ENCODE measurements around the gene CAPZB.

CAPZB gene

DNA sequence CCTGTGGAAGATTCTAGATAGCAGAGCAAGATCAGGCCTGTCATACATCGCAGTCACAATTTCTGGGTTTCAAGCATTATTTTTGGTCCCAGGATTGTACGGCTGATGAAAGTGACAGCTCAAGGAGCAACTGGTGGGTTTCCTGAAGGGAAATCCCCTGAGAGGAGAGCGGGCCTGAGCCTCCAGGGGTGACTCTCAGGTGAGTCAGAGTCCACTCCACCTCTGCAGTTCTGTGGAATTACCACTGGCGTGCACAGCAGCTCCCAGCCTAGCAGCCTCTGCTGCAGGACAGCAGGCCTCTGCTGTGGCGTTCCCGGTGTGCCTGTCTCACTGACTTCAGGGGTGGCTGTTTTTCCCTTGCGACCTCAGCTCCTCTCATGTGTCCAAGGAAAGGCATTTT is 148.8 kb downstream of the CAPZB start:
- no peak for DNase-seq (ENCODE audit: low read depth in 2 of 2, low spot score in 1 of 2)

DNA sequence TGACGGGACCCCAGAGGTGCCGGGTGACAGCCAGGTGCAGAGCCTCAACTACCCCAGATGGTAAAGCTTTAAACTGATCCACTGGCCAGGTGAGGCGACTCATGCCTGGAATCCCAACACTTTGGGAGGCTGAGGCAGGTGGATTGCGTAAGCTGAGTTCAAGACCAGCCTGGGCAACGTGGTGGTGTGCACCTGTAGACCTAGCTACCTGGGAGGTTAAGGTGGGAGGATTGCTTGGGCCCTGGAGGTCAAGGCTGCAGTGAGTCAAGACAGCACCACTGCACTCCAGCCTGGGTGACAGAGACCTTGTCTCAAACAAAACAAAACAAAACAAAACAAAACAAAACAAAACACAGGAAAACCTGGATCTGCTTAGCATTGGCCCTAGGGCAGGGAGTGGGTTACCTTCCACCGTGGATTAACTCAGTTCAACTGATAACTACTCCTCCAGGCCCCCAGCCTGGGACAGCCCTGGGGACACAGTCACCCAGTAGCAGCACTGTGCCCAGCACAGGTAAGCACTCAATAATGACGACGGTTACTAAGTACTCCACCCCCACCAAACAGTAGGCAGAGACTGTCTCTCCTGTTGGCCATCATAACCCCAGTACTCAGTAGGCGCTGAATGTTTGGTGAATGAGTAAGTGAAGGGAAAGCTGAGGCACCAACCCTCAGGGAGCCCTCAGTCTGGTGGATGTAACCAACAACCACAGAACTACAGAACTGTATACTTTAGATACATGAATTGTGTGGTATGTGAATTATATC is 151.6 kb downstream of the CAPZB start:
- DNase-seq (ENCODE audit: low read depth in 2 of 2, low spot score in 1 of 2) = no peak

DNA sequence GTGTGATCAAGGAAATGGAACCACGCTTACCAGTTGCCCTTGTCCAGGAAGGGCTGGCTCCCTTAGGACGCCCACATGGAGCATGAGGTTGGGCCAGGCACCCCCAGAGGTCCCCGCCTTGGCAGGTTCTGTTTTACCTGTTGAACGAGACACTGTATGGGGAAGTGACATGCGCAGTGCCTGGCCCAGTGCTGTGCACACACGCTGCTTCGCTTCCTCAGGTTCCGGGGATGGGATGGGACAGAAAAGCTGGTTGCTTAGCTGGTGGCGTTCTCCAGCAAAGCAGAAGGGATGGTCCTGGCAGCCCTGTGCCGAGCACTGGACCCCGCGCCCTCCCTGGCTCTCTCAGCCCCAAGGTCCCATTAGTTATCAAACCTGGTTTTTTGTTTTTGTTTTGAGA is 152.5 kb downstream of the CAPZB start:
- no peak for DNase-seq (ENCODE audit: low read depth in 2 of 2, low spot score in 1 of 2)

DNA sequence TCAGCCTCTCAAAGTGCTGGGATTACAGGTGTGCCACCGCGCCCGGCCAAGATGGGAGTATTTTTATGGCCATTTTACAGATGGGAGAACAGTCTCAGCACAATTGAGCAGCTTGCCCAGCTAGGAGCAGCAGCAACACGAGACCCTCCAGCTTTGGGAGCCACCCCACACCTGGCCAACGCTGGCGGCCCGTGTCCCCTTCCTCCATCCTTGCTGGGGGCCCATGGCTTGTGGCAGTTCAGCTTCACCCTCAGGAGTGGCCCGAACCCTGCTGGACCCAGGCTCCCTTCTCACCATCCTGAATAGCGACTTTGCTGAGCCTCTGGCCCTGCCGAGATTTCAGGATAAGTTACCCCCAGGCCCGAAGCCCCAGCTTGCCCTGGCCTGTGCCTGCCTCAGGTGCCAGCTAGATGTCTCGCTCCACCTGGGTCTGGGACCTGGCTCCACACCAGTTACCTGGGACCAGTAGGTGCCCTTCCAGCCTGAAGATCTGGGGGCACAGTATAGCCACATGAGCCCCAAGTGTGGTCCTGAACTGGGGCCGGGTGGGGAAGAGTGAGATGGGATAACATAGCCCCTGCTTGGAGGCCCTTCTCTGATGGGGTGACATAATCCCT is 154.0 kb downstream of the CAPZB start:
- no peak for DNase-seq (ENCODE audit: low read depth in 2 of 2, low spot score in 1 of 2)

DNA sequence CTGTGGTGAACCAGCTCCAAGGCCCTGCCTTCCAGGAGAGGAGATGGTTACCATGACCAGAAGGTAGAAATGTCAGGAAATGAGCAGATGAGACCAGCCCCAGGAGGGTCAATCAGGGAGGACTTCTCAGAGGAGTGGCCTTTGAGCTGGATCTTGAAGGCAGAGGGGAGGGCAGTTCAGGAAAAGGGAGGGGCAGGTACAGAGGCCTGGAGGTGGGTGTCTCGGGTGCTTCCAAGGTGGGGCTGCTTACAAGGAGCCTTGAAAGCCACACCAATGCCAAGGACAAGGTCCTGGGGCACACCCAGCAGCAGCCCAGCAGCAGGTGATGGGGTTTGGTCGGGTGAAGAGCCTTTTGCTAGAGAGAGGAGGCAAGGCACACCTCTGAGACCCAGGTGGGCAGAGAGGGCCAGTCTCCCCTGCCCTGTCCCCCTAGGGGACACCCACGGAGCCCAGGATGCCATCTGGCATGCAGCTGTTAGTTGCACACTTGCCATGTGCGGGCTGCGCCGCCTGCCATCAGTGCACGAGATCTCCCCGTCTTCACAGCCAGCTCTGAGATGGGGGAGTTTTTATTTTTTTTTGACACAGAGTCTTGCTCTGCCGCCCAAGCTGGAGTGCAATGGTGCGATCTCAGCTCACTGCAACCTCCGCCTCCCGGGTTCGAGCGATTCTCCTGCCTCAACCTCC is 154.7 kb downstream of the CAPZB start:
- no peak for DNase-seq (ENCODE audit: low read depth in 2 of 2, low spot score in 1 of 2)

DNA sequence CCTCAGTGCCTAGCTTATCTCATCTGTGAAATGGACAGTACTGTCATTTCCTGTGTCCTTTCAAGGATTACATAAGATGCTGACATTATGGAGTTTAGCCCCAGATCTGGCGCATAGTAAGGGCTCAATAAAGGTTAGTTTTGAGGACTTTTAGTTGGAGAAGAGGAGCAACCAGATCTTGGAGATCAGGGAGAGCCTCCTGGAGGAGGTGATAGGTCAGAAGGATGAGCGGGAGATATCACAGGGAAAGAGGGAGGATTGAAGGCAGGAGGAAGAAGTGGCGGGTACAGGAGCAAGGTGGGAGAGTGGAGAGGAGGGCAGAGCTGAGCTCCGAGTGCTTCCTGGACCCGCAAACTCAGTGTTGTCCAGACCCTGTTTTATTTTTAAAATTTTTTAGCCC is 155.7 kb downstream of the CAPZB start:
- no peak for DNase-seq (ENCODE audit: low read depth in 2 of 2, low spot score in 1 of 2)

DNA sequence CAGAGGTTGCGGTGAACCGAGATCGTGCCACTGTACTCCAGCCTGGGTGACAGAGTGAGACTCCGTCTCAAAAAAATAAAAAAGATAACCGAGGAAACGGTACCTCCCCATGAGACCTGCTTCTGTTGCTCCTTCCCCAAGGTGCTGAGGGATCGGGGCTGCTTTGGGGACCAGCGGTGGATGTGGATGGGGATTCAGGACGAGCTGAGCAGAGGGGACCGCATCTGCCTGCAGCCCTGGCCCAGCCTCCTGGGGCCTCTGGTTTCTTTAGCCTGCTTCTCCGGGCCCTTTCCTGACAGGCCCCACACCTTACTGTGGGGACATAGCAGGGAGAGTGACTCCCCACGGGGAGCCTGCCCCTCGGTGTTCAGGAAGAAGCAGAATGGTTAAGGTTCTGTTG is 156.2 kb downstream of the CAPZB start:
- DNase-seq (ENCODE audit: low read depth in 2 of 2, low spot score in 1 of 2) = no peak

DNA sequence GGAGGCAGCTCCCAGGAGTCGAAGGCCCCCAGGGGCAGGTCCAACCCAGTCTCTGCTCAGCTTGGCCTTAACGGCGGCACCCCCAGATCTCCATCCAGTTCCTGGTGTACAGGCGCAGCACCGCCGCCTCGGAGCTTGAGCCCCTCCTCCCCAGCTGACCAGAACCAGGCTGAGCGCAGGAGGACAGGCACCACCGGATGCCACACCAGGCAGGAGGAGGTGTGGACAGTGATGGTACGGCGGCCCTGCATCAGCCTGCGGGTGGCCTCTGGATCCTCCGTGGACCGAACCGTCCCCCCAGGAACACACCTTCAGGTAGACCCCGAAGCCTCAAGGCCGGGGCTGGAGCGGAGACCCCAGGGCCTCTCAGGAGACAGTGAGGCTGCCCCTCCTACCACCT is 156.9 kb downstream of the CAPZB start:
- DNase-seq (ENCODE audit: low read depth in 2 of 2, low spot score in 1 of 2) = no peak

DNA sequence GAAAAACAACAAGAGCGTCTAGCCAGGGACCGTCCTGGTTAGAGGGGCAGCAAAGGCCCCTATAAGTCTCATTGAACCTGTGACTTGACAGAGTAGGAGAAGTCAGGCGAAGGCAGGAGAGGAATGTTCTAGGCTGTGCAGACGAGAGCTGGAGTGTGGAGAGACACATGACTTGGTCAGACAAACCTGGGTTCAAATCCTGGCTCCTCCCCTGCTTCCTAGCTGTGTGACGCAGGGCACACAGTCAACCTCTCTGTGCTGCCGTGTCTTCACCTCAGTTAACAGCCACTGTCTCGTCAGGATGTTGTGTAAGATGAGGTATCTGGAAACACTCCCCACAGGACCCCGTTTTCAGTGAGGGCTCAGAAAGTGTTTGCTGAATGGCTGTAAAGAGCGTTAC is 157.6 kb downstream of the CAPZB start:
- no peak for DNase-seq (ENCODE audit: low read depth in 2 of 2, low spot score in 1 of 2)

DNA sequence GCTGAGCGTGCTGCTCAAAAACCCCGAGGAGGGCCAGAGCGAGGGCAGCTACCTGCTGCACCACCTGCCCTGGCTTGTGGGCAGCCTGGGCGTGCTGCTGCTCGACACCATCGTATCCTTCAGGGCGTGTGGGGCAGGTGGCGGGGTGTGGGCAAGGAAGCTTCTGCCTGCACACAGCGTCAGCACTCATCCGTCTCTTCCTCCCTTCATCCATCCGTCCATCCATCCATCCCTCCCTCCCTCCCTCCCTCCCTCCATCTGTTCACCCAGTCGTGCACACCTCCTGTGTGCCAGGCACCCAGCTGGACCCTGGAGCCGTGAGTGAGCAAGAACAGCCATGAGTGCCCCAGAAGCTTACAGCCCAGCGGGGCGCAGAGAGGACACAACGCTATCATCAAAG is 158.0 kb downstream of the CAPZB start:
- DNase-seq (ENCODE audit: low read depth in 2 of 2, low spot score in 1 of 2) = no peak

DNA sequence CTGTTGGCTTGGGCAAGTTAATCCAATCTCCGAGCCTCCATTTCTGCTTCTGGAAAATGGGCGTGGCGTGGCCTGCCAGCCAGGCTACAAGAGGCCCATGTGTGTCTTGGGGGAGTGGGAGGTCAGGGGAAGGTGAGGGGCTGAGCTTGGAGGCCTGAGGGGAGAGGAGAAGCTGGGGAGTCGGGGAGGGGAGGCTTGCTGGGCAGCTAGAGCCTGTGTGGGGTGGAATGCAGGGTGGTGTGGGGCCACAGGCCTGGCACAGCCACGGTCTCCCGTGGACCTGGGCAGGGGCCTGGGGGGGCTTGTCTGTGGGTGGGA is 158.6 kb downstream of the CAPZB start:
- no peak for DNase-seq (ENCODE audit: low read depth in 2 of 2, low spot score in 1 of 2)

DNA sequence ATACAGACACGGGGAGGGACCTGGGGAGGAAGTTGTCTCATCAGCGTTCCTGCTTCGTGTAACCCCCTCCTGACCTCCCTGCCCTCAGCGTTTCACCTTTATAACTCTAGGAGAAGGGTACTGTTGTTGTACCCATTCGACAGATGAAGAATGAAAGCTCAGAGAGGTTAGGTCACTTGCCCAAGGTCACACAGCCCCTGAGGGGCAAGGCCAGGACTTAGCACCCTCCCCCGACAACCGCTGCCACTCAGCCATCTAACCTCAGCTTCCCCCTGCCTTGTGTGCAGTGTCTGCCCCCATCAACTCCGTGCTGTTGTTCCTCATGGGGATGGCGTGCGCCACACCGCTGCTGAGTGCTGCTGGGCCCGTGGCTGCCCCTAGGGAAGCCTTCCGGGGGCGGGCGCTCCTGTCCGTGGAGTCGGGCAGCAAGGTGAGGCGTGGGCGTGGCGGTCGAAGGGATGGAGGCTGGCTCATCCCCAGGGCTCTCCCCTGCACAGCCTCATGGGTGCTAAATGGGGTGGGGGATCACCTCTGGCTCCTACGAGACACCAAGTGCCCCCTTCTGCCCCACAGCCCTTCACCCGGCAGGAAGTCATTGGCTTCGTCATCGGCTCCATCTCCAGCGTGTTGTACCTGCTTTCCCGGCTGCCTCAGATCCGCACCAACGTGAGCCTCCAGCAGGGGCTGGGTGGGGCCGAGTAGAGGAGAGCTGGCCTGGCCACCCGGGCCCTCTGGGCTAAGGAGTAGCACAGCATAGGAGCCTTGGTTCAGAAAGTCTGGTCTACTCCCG is 159.2 kb downstream of the CAPZB start:
- DNase-seq (ENCODE audit: low read depth in 2 of 2, low spot score in 1 of 2) = no peak

DNA sequence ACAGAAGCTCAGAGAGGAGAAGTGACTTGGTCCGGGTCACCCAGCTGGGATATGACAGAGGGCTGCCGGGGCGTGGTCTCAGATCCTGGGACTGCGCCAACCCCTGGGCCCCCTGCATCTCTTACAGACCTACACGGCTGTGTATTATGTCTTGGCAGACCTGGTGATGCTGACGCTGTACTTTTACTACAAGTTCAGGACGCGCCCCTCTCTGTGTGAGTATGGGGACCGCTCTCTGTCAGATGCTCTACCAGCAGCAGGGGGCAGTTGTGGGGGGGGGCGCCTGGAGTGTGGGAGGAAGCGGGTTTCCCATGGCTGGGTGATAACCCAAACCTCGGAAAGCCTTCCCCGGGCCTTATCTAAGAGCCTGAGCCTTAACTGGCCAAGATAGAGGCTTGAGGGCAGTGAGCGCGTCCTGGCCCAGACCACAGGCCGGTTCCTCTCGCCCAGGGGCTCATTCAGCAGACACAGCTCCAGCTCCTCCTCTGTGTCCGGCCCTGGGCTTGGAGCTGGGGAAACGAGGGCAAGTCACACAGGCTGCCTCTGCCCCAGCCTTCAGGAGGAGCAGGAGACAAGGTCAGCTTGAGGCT is 159.9 kb downstream of the CAPZB start:
- DNase-seq (ENCODE audit: low read depth in 2 of 2, low spot score in 1 of 2) = no peak

DNA sequence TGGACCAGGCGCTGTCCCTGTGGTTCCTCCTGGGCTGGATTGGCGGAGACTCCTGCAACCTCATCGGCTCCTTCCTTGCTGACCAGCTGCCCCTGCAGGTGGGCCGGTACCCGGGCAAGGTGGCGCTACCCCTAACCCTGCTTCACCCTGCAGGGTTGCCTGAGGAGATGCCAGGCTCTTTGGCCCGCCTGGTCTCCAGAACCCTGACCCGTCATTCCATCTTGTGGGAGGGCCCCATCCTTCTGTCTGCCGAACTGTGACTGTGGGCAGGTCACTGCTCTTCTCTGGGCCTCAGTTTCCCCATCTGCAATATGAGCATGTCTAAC is 160.7 kb downstream of the CAPZB start:
- no peak for DNase-seq (ENCODE audit: low read depth in 2 of 2, low spot score in 1 of 2)

DNA sequence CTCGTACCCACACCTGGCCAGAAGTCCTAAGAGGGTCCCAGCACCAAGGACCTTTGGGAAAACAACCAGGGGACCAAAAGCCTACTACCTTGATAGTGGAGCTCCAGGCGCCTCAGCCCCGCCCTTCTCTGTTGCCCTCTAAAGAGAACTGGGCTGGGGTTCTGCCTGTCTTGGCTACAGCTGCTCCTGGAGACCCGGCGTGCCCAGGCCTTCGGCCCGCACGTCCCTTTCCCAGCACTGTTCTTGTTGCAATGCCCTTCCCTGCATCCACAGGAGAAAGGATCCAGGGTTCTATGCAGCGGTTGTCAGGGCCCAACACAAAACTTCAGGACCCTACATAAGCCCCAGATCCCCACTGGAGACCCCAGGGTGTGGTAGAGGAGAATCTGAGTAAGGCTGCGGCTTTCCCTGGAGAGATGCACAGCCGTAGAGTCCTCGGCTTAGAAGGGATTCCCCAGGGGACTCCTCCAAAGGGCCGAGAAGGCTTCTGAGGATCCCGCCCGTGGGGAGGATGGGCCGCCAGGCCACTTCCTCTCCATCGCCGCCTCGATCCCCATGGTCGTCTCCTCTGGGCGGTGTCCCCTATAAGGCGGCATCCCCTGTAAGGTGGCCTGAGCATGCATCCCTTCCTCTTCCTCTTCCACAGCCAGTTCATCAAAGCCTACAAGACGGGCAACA is 161.2 kb downstream of the CAPZB start:
- DNase-seq (ENCODE audit: low read depth in 2 of 2, low spot score in 1 of 2) = no peak

DNA sequence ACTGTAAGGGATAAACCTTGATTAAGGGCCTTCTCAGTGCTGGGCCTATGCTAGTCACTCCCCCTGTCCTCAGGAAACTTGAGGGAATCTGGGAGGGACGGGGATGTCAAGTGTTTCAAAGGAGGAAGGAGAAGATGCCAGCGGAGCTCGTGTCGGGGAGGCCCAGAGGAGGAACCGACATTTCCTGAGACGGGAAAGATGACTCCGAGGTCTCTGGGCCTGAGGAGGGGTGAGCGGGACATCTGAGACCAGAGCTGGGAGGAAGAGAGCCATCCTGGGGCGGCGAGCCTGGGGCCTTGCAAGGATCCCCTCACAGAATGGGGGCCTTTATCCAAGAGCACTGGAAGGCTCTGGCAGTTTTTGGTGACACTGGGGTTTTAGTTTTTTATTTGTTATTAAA is 162.9 kb downstream of the CAPZB start:
- no peak for DNase-seq (ENCODE audit: low read depth in 2 of 2, low spot score in 1 of 2)

DNA sequence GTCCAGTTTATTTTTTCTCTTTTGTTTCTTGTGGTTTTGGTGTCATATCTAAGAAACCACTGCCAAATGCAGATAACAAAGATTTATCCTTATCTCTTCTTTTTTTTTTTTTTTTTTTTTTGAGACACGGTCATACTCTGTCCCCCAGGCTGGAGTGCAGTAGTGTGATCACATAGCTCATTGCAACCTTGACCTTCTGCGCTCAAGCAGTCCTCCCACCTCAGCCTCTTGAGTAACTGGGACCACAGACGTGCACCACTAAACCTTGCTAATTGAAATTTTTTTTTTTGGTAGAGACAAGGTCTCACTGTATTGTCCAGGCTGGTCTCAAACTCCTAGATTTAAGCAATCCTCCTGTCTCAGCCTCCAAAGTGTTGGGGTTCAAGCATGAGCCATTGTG is 164.3 kb downstream of the CAPZB start:
- DNase-seq (ENCODE audit: low read depth in 2 of 2, low spot score in 1 of 2) = no peak

DNA sequence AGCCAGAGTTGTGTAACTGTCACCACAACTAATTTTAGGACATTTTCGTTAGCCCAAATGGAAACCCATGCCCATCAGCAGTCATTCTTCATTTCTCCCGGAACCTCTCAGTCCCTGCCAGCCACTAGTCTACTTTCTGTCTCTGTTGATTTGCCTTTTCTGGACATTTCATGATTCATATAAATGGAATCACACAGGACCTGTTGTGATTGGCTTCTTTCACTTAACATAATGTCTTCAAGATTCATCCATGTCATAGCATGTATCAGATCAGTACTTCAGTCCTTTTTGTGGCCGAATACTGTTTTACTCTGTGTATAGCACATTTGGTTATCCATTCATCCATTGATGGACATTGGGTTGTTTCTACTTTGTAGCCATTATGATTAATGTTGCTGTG is 166.1 kb downstream of the CAPZB start:
- no peak for DNase-seq (ENCODE audit: low read depth in 2 of 2, low spot score in 1 of 2)

DNA sequence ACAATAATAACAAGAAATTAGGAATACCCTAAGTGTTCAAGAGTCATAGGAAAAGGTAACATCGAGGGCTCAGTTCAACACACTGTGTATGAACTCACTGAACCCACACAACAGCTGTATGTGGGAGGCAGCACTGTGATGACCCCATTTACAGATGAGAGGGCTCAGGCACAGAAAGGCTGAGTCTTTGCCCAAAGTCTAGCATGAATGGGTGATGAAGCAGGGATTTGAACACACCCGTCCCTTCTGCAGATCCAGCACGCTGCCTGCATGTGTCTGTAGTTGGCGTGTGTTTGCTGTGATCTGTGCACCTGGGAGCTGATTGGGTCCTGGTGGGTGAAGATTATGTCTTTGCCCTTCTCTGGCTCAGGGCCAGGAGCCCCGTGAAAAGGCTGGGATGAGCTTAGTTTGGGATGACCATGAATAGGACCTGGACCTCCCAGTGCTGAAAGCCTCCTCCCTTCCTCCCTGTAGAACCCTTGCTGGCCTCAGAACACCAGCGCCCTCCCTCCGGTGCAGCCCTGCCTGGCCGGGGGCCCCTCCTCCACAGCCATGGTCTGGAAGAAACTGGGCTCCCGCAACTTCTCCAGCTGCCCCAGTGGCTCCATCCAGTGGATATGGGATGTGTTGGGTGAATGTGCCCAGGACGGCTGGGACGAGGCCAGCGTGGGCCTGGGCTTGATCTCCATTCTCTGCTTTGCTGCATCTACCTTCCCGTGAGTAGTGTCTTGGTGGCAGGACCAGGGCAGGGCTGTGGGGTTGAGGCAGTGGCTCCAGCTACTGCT is 168.0 kb downstream of the CAPZB start:
- no peak for DNase-seq (ENCODE audit: low read depth in 2 of 2, low spot score in 1 of 2)

Measured in stimulated activated CD8-positive, alpha-beta memory T cell treated with anti-CD3 and anti-CD28 coated beads, Interleukin-4, amount 100 ng/mL, for 1 hour (primary cell).